Panc1 (cell line): ENCODE data around the gene BICD2. TPM values are rescaled to one million over a fixed set of nuclear protein-coding genes. Genes with fewer than 3 reads are reported as not detected.
"Not testable (repeated sequence)": the region's sequence is repeated elsewhere in the genome, so short reads cannot be mapped to it uniquely, and the experiment has no call there.

Experiments
- ATAC-seq: fragments of 200-7000 bp; cut with Tn5 transposase; 2 replicates; pipeline ENCODE4 v1.9.1; 2020; ENCODE audit warnings: mild to moderate bottlenecking, moderate library complexity
- BruUV-seq: library from RNA; stranded (reverse); fragments of 400-500 nt; replicated peaks from 2 replicates; lab custom pipeline; 2021; lab: Mats Ljungman, UMichigan
- CTCF ChIA-PET: fragments of 300-600 bp; sonication (Branson Sonifier 250); formaldehyde crosslinking; loops from one replicate; lab custom pipeline; 2022; ENCODE audit warnings: antibody characterized with exemption; lab: Charles Lee
- POLR2A ChIA-PET: fragments of 300-600 bp; sonication (Branson Sonifier 250); formaldehyde crosslinking; loops from one replicate; lab custom pipeline; 2022; ENCODE audit warnings: antibody characterized with exemption; lab: Charles Lee
- DNase-seq: peaks from one replicate; pipeline ENCODE4 v3.0.0-alpha.2; 2010; ENCODE audit warnings: low read depth, low spot score
- H3K27ac ChIP-seq: 2 replicates; pipeline ENCODE4 v1.5.1; 2011; ENCODE audit warnings: mild to moderate bottlenecking, low read length, inconsistent platforms
- H3K27me3 ChIP-seq: fragments of 200-500 bp; sonication (Bioruptor generic); 2 replicates; pipeline ENCODE4 v1.6.0; 2014; ENCODE audit warnings: low read length, inconsistent platforms; ENCODE audit not compliant: control insufficient read depth, insufficient read depth
- H3K36me3 ChIP-seq: fragments of 200-500 bp; sonication (Bioruptor generic); 2 replicates; pipeline ENCODE4 v1.5.1; 2014; ENCODE audit warnings: inconsistent platforms, mild to moderate bottlenecking, low read length, moderate library complexity; ENCODE audit not compliant: control insufficient read depth, insufficient read depth
- H3K4me1 ChIP-seq: 2 replicates; pipeline ENCODE4 v1.5.1; 2011; ENCODE audit warnings: inconsistent platforms, mild to moderate bottlenecking, low read length, moderate library complexity; ENCODE audit not compliant: control insufficient read depth, insufficient read depth
- H3K4me3 ChIP-seq, 2 experiments: 2 replicates each; pipeline ENCODE4 v1.5.1; 2011 to 2012; ENCODE audit warnings: low read depth in 2 of 2, low read length in 2 of 2, mild to moderate bottlenecking in 2 of 2, inconsistent platforms in 1 of 2, moderate library complexity in 1 of 2
- H3K9me3 ChIP-seq: fragments of 200-500 bp; sonication (Bioruptor generic); 2 replicates; pipeline ENCODE4 v1.5.1; 2014; ENCODE audit warnings: low read depth, mild to moderate bottlenecking, inconsistent platforms, low read length, moderate library complexity; ENCODE audit not compliant: control insufficient read depth, insufficient read depth
- POLR2AphosphoS5 ChIP-seq: IDR thresholded peaks from 2 replicates; pipeline ENCODE4 v1.6.1; 2012; ENCODE audit warnings: mild to moderate bottlenecking, low read depth, low read length, moderate library complexity
- SIN3A ChIP-seq: IDR thresholded peaks from 2 replicates; pipeline ENCODE4 v1.6.1; 2012; ENCODE audit warnings: low read depth, mild to moderate bottlenecking, low read length, moderate library complexity, borderline replicate concordance; ENCODE audit not compliant: insufficient read depth
- TCF7L2 ChIP-seq: IDR thresholded peaks from 2 replicates; pipeline ENCODE4 v1.6.1; 2011; ENCODE audit warnings: mild to moderate bottlenecking, low read depth, low read length, inconsistent platforms
- in situ Hi-C: cut with HindIII; loops from 2 replicates; pipeline ENCODE4 v1.10.0; 2016; ENCODE audit warnings: low sequenced_read_pairs, low pct_unique_long_range_greater_than_20kb
- intact Hi-C: fragments of 100-400 bp; cut with micrococcal nuclease; formaldehyde crosslinking; loops from one replicate; pipeline ENCODE4 v1.10.0; 2022; ENCODE audit not compliant: unreplicated experiment
- total RNA-seq: library from RNA; stranded (reverse); gene quantifications from one replicate; pipeline ENCODE4 v1.2.1, GENCODE V29; 2021; ENCODE audit not compliant: unreplicated experiment
- TF ChIP-seq, protein P1 (sequence below), 2 experiments: IDR thresholded peaks; 2 replicates each; pipeline ENCODE4 v1.6.1; 2011 to 2012; ENCODE audit warnings: low read depth in 2 of 2, control low read depth in 1 of 2, low read length in 1 of 2, mild to moderate bottlenecking in 1 of 2, moderate library complexity in 1 of 2; ENCODE audit not compliant: insufficient read depth in 1 of 2
- TF ChIP-seq, protein P2 (sequence below): fragments of 450-650 bp; IDR thresholded peaks from 2 replicates; pipeline ENCODE4 v1.5.1; 2017; ENCODE audit warnings: mild to moderate bottlenecking

The BICD2 gene
- total RNA-seq, 1 experiment from 2014 or later: 17.3 TPM

DNA sequence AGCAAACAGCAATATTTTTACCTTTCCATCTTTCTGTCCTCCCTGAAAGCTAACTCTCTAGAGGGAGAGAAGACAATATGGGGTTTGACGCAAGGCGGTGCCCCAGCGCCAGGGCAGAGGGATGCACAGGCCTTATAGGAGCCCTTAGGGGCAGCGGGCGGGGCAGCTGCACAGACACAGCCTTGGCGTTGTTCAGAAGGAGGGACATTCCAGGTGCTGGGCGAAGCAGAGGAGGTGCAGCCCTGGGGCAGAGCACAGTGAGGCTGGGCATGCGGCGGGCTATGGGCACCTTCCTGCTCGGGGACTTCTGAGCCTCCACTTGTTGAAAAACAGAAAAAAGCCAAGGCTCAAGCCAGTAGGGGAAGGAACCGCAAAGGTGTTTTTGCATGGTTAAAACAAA is 33.7 kb upstream of the BICD2 start:
- ATAC-seq (no peak), DNase-seq (no peak)
- no peak overlapping the region for H3K27ac ChIP-seq
- H3K27me3 ChIP-seq: peaks cover 7% of the 10 kb centered on the region
- H3K36me3 ChIP-seq: no peaks in the 10 kb centered on the region
- in situ Hi-C loops: no loop called here
- TF ChIP-seq TCF7L2 (no peak), POLR2AphosphoS5 (no peak), SIN3A (no peak)
- TF ChIP-seq, protein P1, sequence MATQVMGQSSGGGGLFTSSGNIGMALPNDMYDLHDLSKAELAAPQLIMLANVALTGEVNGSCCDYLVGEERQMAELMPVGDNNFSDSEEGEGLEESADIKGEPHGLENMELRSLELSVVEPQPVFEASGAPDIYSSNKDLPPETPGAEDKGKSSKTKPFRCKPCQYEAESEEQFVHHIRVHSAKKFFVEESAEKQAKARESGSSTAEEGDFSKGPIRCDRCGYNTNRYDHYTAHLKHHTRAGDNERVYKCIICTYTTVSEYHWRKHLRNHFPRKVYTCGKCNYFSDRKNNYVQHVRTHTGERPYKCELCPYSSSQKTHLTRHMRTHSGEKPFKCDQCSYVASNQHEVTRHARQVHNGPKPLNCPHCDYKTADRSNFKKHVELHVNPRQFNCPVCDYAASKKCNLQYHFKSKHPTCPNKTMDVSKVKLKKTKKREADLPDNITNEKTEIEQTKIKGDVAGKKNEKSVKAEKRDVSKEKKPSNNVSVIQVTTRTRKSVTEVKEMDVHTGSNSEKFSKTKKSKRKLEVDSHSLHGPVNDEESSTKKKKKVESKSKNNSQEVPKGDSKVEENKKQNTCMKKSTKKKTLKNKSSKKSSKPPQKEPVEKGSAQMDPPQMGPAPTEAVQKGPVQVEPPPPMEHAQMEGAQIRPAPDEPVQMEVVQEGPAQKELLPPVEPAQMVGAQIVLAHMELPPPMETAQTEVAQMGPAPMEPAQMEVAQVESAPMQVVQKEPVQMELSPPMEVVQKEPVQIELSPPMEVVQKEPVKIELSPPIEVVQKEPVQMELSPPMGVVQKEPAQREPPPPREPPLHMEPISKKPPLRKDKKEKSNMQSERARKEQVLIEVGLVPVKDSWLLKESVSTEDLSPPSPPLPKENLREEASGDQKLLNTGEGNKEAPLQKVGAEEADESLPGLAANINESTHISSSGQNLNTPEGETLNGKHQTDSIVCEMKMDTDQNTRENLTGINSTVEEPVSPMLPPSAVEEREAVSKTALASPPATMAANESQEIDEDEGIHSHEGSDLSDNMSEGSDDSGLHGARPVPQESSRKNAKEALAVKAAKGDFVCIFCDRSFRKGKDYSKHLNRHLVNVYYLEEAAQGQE (IDR thresholded peaks at IDR 0.05; ENCODE audit: insufficient read depth in 1 of 2, low read depth in 2 of 2, low read length in 1 of 2): no peak
- TF ChIP-seq, protein P2, sequence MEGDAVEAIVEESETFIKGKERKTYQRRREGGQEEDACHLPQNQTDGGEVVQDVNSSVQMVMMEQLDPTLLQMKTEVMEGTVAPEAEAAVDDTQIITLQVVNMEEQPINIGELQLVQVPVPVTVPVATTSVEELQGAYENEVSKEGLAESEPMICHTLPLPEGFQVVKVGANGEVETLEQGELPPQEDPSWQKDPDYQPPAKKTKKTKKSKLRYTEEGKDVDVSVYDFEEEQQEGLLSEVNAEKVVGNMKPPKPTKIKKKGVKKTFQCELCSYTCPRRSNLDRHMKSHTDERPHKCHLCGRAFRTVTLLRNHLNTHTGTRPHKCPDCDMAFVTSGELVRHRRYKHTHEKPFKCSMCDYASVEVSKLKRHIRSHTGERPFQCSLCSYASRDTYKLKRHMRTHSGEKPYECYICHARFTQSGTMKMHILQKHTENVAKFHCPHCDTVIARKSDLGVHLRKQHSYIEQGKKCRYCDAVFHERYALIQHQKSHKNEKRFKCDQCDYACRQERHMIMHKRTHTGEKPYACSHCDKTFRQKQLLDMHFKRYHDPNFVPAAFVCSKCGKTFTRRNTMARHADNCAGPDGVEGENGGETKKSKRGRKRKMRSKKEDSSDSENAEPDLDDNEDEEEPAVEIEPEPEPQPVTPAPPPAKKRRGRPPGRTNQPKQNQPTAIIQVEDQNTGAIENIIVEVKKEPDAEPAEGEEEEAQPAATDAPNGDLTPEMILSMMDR: no peak
- H3K9me3 ChIP-seq: no peaks in the 10 kb centered on the region
- no peaks in the 10 kb centered on the region for H3K4me1 ChIP-seq
- H3K4me3 ChIP-seq: no peak overlapping the region
- intact Hi-C loops: no loop called here
- POLR2A ChIA-PET: interaction anchor here (0.5 kb wide), 1 partner anchor 67 kb away, joined by 3 read pairs; no protein-coding TSS in a partner anchor
- no TSS peak for BruUV-seq
- CTCF ChIA-PET: no interaction called here

DNA sequence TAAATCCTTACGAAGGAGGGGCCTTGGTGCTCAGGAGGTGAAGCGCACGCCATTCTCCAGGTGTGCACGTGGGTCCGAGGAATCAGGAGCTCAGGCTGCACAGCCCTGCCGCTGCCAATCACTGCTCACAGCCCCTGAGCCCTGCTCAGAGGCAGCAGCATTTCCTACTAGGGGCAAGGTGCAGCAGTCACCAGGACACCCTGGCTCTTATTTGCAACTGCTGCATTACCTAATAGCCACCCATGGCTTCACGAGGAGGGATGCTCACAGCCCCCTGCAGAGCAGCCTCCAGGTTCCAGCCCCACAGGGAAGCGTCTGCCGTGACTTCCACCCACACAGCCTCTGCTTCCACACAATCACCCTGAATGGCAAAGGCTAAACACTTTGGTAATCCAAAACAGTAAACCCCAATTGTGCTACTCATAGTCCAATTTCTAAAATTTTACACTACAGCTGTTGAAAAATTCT is 31.7 kb upstream of the BICD2 start:
- H3K27ac ChIP-seq, H3K36me3 ChIP-seq, ATAC-seq, BruUV-seq, H3K9me3 ChIP-seq, DNase-seq, H3K4me3 ChIP-seq, H3K27me3 ChIP-seq, H3K4me1 ChIP-seq, in situ Hi-C loops, intact Hi-C loops, CTCF ChIA-PET, POLR2A ChIA-PET: not testable (repeated sequence)

DNA sequence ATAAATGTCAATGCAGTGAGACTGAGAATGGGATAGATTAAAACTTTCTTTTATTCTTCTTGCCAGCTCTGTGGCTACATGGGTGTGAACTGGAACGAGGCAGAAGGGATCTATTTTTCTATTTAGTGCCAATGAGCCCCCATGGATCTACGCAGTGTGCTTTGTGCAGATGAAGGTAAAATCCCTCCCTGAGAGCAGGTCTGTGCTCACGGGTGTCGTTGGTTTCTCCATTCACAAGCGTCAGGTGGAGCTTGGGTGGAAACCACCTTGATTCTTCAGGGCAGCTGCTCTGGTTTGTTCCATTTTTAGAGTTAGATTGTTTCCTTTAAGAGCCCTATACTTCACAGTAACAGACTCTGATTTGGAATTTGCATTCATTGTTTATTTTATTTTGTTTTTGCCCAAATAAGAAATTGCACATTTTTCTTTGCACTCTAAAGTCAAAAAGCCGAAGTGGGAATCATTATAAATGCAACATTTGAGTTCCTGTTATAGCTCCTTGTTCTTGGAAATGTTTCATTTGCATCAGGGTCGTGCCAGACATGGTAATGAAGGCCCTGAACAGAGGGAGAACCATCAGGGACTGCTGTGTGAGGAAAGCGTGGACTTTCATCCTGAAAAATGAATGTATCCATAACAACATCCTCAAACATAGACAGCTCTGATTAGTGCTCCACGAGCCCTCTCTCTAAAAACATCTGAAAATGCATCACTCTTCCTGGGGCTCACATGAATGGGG is 31.1 kb upstream of the BICD2 start:
- in situ Hi-C loops (no loop called here), intact Hi-C loops (no loop called here)
- Histone ChIP-seq H3K27ac (no peak overlapping the region), H3K4me3 (no peak overlapping the region), H3K4me1 (no peaks in the 10 kb centered on the region), H3K9me3 (no peaks in the 10 kb centered on the region), H3K36me3 (no peaks in the 10 kb centered on the region), H3K27me3 (peaks cover 7% of the 10 kb centered on the region)
- no TSS peak for BruUV-seq
- ChIA-PET CTCF (no interaction called here), POLR2A (no interaction called here)
- DNase-seq: no peak
- TF ChIP-seq TCF7L2 (no peak), SIN3A (no peak), POLR2AphosphoS5 (no peak)
- TF ChIP-seq, protein P1 (IDR thresholded peaks at IDR 0.05; ENCODE audit: insufficient read depth in 1 of 2, low read depth in 2 of 2, low read length in 1 of 2): no peak
- TF ChIP-seq, protein P2: no peak
- ATAC-seq: no peak
